Renal cortical epithelial cell (primary cell): ENCODE measurements around the gene FERMT2. TPM values are rescaled to one million over a fixed set of nuclear protein-coding genes. Genes with fewer than 3 reads are reported as not detected.
A peak's percentile ranks its signal among the peaks of the same experiment; 100 is the strongest.

ENCODE experiments used
- DNase-seq: peaks from one replicate; pipeline ENCODE4 v3.0.0-alpha.2; 2011; ENCODE audit warnings: low read depth
- total RNA-seq: library from RNA; depleted of rRNA; stranded (reverse); fragments of >200 nt; gene quantifications from 2 replicates; pipeline ENCODE4 v1.2.3, GENCODE V29; 2014

Gene FERMT2
- total RNA-seq, 1 donor from 2014 or later = 126 TPM

DNA sequence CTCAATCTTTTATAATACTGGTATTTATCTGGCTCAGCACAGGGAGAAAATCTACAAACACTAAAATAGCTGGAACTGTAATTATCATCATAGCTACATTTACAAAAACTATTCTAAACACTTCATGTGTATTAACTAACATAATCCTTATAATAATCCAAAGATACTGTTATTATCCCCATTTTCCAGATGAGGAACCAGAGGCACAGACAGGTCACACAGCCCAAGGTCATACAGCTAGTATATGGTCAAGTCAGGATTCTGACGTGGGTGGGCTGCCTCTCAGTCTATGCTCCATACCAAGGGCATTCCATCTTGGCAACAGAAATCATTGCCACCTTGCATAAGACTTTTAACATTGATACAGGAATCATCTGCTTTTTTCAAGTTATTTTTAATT is 11.4 kb downstream of the FERMT2 start:
- DNase-seq = no peak

DNA sequence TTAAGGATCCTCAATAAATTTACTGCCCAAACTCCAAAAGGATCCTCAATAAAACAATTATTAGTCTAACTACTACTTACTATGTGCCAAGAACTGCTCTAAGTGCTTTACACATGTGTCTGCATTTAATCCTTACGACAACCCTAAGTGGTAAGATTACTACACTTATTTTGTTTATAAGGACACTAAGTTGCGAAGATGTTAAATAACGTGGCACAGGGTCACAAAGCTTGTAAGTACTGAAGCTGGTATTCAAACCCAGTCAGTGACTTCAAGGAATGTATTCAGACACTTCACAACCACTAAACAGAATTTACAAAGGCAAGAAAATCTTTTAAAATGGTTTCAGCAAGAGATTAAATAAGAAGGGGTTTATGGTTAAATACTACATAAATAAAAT is 13.0 kb downstream of the FERMT2 start:
- DNase-seq = peak; percentile 52

DNA sequence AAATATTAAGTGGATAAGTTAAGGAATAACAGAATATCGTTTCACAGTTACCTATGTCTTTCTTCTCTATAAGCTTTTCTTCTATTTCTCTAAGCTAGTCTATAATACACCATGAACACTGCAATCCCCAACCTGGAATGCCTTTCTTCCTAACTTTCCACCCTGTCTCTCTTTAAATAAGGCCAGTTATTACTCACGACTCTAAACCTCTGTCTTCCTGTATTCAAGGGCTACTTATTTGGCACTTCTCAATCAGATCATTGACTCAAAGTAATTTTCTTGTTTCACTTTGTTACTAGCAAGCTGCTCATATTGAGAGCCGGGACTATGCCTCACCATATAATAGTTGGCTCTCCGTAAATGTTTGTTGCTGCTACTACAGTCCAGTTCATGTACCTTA is 13.5 kb downstream of the FERMT2 start:
- DNase-seq = peak; percentile 56

DNA sequence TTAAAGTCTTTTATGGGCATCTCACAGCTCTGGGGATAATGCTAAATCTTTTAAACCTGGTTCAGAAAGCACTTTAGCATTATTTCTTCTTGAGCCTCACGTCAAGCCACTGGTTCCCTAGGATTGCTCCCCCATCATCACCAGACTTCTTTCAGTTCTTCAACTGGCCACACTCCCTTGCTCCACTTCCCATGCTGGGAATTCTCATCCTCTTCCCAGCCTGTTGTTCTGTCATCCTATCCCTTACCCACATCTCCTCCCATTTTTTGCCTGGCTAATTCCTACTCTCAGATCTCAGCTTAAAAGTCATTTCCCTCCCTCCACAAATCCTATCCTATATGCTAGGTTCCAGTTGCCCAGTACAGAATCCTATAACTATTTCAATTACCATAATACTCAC is 14.4 kb downstream of the FERMT2 start:
- no peak for DNase-seq

DNA sequence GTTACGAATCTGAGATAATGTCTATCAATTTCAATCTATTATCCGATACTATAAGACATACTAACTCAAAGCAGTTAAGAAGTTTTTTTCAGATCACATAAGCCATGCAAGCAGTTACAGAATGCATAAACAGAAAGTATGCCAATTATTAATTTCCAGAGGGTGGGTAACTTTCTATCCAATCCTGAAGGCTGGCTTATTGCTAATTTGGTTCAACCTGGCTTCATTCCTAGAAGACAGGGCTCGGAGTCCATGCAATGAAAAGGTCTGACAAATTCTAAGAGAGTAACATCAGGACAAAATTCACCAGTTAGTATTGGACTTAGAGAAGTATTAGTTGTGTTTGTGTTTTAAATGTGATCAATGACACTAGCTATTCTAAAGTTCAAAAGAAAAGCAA is 15.0 kb downstream of the FERMT2 start:
- DNase-seq = no peak

DNA sequence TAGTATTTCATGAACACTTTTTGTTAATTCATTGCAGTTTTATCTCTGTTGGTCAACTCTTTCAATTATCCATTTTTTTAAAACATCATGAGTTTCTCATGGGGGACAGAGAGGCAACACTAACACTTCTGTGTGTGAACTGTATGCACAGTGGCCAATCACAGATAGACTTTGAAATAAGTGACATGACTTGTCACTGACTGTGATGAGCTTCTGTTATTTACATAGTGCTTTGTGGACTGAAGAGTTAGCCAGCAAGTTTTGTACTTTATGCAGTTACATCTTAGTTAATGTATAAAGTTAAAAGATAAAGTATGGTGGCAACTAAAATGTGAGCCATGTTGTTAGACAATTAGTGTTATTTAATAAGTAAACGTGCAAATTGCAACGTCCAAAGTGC is 16.1 kb downstream of the FERMT2 start:
- DNase-seq = no peak

DNA sequence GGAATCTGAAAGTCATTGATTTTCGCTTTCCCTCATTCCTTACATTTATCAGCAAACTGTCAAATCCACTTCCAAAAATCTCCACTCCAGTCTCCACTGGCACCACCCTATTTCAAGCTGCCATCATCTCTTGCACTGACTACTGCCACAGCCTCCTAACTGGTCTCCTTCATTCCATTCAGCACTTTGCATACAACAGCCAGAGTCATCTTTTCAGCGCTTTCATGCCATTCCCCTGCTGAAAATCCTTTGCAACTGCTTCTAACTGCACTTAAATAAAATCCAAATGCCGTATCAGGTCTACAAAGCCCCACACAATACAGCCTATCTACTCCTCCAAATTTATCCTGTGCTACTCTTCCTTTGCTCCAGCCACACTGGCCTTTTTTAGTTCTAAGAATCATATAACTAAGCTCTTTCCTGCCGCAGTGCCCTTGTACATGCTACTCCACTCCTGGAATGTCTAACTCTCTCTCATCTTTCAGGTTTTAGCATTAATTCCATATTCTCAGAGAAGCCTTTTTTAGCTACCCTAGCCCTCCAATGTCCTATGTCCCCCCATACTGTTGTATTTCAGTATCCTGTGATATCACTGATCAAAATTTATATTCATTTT is 21.6 kb downstream of the FERMT2 start:
- no peak for DNase-seq

DNA sequence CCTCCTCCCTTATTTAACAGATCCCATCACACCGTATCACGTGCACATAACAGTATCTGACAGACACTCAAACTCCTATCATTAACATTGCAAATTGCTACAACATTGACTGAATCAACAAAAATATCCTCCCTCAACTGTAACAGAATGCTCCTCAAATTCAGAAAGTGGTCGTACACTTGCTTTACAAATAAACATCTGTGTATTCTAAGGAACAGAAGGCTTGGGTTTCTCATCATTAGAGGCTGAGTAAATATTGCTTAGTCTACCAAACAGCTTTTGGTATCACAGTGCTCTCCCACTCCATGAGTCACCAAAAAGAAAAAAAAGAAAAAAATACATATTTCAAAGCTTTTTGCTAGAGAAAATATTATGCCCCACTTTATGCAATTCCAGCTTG is 23.9 kb downstream of the FERMT2 start:
- no peak for DNase-seq

DNA sequence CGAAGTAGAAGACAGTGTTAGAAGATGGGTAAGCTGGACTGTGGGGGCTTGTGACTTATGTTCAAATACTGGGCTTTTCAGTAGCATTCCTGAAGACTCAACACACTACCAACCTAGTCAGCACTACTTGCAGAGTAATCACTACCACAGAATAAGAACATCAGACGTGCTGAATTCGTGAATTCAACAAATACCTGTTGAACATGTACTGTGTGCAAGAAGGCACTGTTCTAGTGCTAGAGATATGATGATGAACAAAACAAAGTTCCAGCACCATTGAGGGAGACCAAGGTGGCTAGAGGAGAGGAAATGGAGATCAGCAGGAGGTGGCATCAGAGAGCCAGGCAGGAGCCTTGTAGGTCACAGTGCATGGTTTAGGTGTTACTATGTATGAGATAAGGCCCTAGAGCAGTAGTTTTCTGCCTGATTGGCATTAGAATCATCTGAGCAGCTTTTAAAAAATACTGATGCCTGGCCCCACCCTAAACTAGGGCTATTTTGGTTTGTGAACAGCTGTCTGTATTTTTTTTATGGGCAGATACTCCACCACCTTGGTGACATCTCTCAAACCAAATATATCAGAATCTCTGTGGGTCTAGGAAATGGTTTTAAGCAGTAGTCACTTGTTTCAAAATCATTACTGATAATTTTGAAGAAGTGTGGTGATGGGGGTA is 26.8 kb downstream of the FERMT2 start:
- DNase-seq = peak; percentile 43

DNA sequence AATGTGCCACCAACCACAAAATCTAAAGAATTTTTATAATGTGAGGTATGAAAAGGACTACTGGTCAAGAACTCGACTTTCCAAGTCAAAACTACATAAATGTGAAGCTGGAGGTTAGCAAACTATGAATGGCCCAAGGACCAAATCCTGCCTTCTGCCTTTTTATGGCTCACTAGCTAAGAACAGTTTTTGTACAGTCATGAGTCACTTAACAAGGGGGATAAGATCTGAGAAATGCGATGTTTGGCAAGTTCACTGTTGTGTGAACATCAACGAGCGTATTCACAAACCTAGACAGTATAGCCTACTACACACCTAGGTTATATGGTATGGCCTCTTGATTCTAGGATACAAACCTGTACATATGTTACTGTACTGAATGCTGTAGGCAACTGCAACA is 28.2 kb downstream of the FERMT2 start:
- DNase-seq = peak; percentile 93

DNA sequence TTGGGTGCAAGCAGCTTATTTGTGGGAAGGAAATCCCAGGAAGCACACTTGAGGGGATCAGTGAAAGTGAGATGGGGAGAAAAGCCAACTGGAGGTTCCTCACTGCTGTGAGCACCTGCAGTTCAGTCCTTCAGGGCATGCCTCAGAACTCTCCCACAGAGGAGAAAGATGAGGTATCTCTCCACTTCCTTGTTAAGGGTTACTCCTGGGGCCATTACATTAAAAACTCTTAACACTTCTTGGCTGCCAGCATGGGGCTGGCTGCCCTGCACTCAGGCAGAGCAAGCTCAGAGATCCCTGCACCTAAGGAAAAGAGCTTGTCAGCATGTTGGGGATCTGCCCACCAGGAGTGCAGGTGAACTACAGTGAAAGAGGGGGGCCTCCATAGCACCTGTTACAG is 28.8 kb downstream of the FERMT2 start:
- peak; percentile 28 for DNase-seq

DNA sequence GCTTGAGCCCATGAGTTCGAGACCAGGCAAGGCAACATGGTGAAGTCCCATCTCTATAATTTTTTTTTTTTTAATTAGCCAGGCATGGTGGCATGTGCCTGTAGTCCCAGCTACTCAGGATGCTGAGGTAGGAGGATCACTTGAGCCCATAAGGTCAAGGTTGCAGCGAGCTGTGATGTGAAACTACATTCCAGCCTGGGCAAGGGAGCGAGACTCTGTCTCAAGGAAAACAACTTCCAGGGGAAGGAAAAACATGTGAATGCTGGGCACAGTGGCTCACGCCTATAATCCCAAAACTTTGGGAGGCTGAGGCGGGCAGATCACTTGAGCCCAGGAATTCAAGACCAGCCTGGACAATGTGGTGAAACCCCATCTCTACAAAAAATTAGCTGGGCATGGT is 30.4 kb downstream of the FERMT2 start:
- peak; percentile 64 for DNase-seq

DNA sequence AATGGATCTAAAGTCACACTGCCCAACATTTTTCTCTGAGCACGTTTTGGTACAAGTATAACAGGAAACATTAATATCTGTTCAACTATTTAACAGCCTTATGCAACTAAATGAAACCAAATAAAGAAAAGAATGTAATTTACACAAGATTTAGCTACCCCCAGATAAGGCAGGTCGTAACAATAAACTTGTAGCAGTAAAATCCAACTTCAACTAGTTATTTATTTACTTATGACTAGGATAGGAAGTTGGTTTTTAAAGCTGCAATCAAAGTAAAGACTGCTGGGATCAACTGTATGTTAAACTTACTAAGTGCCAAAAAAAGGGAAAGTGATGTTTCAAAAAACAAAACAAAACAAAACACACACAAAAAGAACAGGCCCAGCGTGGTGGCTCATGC is 30.9 kb downstream of the FERMT2 start:
- DNase-seq = peak; percentile 96

DNA sequence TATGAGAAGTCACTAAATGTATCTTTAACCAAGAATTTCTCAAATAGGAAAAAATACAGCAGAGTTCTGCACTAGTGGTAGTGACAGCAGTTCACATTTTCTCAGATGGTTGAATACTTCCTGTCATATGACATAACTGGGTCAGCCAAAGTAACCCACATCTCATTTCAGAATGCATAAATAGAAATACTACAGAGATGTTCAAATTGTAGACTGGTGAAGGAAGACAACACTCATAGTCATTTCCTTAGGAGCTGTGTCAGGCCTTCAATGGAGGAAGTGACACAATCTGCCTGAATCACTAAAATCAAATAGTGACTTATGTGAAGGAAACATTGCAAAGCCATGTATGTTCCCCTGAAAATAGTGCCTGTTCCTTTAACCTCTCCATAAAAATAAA is 32.4 kb downstream of the FERMT2 start:
- DNase-seq = peak; percentile 70

DNA sequence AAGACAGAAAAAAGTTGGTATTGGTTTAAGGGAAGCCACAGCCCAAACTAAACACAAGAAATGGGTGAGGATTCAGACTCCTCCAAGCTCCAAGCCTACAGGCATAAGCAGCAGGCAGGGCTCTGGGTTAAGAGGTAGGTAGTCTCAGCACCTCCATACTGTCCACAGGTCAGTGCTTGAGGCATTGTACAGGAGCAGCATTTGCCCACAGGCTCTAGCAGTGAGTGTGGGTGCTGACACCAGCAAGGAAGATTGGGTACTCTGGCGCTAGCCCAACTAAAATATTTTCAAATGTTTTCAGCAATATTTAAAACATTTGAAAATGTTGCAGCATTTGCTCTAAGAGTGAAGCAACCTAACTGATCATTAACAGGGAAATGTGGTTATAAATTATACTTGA is 33.1 kb downstream of the FERMT2 start:
- peak; percentile 77 for DNase-seq

DNA sequence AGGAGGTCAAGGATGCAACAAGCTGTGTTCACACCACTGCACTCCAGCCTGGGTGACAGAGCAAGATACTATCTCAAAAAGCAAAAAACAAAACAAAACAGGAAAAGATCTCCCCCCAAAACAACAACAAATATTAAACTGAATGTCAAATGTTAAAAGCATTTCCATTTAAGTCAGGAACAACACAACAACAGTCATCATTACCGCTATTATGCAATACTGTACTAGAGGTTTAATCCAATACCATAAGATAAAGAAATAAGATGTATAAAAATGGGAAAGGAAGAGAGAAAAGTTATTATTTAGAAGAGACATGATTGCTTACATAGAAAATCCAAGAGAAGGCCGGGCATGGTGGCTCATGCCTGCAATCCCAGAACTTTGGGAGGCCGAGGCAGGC is 36.6 kb downstream of the FERMT2 start:
- no peak for DNase-seq

DNA sequence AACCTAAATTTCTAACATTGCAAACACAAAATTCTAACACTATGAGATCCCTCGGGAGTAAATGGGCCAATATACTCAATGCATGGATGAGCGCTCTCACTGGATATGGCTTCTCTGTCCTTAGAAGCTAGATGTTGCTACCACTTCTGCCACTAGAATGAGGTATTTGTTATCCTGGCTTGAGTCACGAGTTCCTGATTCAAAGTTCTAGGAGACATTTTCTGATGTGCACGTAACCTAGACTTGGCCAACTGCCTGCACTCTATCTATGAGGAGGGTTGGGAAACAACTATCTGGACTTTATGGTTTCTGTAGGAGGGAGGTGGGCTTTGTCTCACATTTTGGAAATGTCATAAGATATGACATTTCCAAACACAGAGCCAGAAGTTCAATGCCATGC is 37.6 kb downstream of the FERMT2 start:
- peak; percentile 64 for DNase-seq

DNA sequence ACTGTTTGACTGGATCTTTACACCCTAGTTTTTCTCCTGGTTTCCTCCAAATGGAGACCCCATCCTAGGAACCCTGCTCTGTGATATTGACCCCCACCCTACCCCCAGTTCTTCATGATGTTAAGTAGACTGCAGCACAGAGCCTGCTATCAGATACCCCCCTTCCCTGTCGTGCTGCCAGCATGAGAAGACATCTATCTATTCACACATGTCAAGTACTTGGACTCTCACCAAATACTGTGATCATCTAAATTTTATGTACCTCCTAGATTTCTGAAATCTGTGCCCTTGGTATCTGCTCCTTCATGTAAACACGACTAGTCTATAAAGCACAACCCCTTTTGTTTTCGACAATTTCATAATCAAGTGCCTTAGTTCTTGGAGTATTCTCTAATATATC is 38.9 kb downstream of the FERMT2 start:
- no peak for DNase-seq

DNA sequence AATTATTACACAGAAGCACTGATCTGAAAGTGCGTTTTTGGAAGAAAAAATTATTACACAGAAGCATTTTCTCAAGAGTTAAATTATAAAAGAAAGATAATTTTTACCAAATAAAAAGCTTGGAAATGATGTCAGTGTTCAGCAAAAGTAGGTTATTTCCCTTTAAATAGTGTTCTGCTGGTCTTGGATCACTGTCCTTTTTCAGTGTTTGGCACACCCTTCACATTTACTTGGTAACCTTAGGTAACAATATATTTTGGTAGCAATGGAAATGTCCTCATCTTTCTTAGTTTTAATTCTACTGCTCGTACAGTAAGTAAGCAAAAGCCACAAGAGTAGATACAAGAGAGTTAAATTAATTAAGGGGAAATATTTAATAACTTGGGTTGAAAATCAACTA is 40.3 kb downstream of the FERMT2 start:
- no peak for DNase-seq

DNA sequence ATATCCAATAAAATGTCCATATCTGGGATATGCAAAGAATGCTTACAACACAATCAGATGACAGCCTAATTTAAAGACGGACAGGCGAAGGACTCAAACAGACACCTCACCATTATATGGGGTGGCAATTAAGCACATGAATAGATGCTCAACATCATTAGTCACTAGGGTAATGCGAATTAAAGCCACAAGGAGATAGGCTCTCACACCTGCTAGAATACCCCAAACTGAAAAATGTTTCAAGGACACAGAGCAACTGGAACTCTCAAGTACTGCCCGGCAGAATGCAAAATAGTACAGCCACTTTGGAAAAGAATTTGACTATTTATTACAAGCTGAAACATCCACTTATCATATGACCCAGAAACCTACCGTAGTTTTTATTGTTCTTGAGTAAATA is 42.9 kb downstream of the FERMT2 start:
- no peak for DNase-seq

DNA sequence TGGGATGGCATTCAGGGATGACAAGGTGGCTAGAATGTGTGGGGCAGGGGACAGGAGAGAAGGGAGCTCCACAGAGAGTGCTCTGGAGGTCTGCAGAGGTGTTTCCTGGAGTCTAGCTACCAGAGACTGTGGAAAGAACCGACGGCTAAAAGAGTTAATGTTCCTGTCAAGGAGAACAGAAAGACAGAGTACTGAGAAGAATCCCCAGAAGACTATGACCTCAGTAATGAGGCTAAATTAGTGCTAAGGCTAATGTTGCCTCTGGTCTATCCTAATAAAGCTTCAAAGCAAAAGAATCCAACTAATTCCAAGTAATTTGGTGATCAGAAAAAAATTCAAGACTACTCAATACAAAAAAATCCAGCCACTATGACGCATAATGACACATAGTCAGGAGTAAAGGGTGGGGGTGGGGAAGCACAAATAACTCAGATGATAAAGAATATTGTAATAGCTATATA is 44.7 kb downstream of the FERMT2 start:
- DNase-seq = peak; percentile 93

DNA sequence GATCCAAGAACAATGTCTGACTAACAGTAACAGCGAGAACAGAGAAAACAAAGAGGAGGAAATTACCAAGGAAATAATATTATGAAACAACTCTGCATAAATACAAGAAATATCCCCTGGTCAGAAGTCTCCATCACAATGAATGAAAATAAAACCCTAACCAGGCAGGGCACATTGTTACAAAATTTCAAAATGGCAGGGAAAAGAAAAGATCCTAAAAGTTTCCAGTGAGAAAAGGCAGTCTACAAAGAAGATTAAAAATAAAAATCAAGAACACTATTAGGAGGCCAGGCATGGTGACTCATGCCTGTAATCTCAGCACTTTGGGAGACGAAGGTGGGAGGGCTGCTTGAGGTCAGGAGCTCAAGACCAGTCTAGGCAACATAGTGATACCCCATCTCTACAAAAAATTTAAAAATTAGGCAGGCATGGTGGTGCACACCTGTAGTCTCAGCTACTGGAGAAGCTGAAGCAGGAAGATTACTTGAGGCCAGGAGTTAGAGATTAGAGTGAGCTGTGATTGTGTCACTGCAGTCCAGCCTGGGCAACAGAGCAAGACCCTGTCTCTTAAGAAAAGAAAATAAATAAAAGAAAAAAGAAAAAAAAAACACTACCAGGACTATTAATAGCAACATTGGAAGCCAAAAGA is 47.8 kb downstream of the FERMT2 start:
- DNase-seq = peak; percentile 50

DNA sequence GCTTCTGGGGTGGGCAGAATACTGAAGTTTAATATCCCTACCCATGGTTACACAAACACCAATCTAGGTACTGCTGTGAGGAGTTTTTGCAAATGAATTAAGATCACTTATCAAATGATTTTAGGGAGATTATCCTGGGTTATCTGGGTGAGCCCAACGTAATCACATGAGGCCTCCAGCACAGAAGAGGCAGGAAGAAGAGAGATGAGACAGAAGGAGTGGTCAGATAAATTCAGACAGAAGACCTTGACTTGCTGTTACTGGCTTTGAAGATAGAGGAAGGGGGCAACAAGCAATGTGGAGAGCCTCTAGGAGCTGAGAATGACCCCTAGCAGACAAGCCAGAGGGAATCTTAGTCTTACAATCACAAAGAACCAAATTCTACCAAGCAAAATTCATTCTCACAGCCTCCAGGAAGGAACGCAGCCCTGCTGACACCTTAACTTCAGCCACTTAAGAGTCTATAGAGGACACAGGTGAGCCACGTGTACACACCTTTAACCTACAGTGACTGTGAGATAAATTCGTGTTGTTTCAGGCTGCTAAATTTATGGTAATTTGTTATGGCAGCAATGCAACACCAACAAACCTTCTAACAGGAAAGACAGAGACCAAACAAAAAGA is 49.4 kb downstream of the FERMT2 start:
- DNase-seq = no peak
